CD8-positive, alpha-beta memory T cell (primary cell): ENCODE results near the gene ZFR2. TPM values are rescaled to one million over a fixed set of nuclear protein-coding genes. Genes with fewer than 3 reads are reported as not detected.

Source experiments
- CTCF ChIA-PET: fragments of 350-600 bp; sonication (Branson Sonifier 250); formaldehyde crosslinking; loops from one replicate; lab custom pipeline; 2021; ENCODE audit warnings: antibody characterized with exemption; lab: Charles Lee
- POLR2A ChIA-PET: fragments of 350-600 bp; sonication (Branson Sonifier 250); formaldehyde crosslinking; loops from one replicate; lab custom pipeline; 2021; ENCODE audit warnings: antibody characterized with exemption; lab: Charles Lee
- DNase-seq, 5 donors: peaks; one replicate each; pipeline versions ENCODE4 v3.0.0 to v3.0.0-alpha.2; 2020 to 2022; ENCODE audit warnings: mixed read lengths in 1 of 5
- H3K27ac ChIP-seq: one replicate; pipeline ENCODE4 v1.7.0; 2013; ENCODE audit warnings: low read depth, mild to moderate bottlenecking, low read length, moderate library complexity
- H3K27me3 ChIP-seq: 2 replicates; pipeline ENCODE4 v1.7.0; 2013; ENCODE audit warnings: low read length, mild to moderate bottlenecking; ENCODE audit not compliant: insufficient read depth, poor library complexity, severe bottlenecking
- H3K36me3 ChIP-seq: 2 replicates; pipeline ENCODE4 v1.7.0; 2013; ENCODE audit warnings: mild to moderate bottlenecking, low read length, moderate library complexity; ENCODE audit not compliant: insufficient read depth
- H3K4me1 ChIP-seq: 2 replicates; pipeline ENCODE4 v1.7.0; 2013; ENCODE audit warnings: mild to moderate bottlenecking, low read length, moderate library complexity; ENCODE audit not compliant: insufficient read depth
- H3K4me3 ChIP-seq: 2 replicates; pipeline ENCODE4 v1.7.0; 2013; ENCODE audit warnings: mild to moderate bottlenecking, low read length
- H3K9me3 ChIP-seq: 2 replicates; pipeline ENCODE4 v1.7.0; 2013; ENCODE audit warnings: mild to moderate bottlenecking, low read length
- H3K27ac Mint-ChIP-seq, 8 donors: one replicate each; pipeline ENCODE4 v1.8.0; 2020 to 2021; ENCODE audit warnings: mixed read lengths in 8 of 8, mild to moderate bottlenecking in 6 of 8, inconsistent platforms in 3 of 8, moderate library complexity in 3 of 8
- H3K27me3 Mint-ChIP-seq, 2 donors: one replicate each; pipeline ENCODE4 v1.8.0; 2020 to 2021; ENCODE audit warnings: mixed read lengths in 2 of 2, mild to moderate bottlenecking in 1 of 2, moderate library complexity in 1 of 2
- H3K36me3 Mint-ChIP-seq, 3 donors: one replicate each; pipeline ENCODE4 v1.8.0; 2020 to 2021; ENCODE audit warnings: mixed read lengths in 3 of 3, inconsistent platforms in 1 of 3, mild to moderate bottlenecking in 1 of 3
- H3K4me1 Mint-ChIP-seq, 3 donors: one replicate each; pipeline ENCODE4 v1.8.0; 2020 to 2021; ENCODE audit warnings: mixed read lengths in 3 of 3, inconsistent platforms in 1 of 3, mild to moderate bottlenecking in 1 of 3
- H3K4me3 Mint-ChIP-seq, 7 donors: one replicate each; pipeline ENCODE4 v1.8.0; 2020 to 2021; ENCODE audit warnings: mixed read lengths in 7 of 7, mild to moderate bottlenecking in 6 of 7, moderate library complexity in 4 of 7, inconsistent platforms in 2 of 7
- H3K9me3 Mint-ChIP-seq, 5 donors: one replicate each; pipeline ENCODE4 v1.8.0; 2020 to 2022; ENCODE audit warnings: mixed read lengths in 5 of 5, mild to moderate bottlenecking in 3 of 5, moderate library complexity in 2 of 5, inconsistent platforms in 1 of 5
- polyA plus RNA-seq: library from polyadenylated mRNA; unstranded; fragments of 300-500 nt; fragmentation: Illumina TruSeq; gene quantifications from one replicate; pipeline ENCODE4 v1.2.3, GENCODE V29; 2021
- total RNA-seq, 2 experiments: library from RNA; stranded (reverse); gene quantifications; one replicate each; pipeline ENCODE4 v1.2.3, GENCODE V29; 2021

Gene ZFR2
- total and polyA plus RNA-seq, 3 experiments from 2014 or later = 0.57 to 4.8 (median 0.71) TPM

GRCh38 chr19:3771000-3771905, 97.6 kb downstream of the ZFR2 start:
- peaks cover 0 to 36% (median 5%) of the 10 kb centered on the region in 3 donors for H3K36me3 Mint-ChIP-seq
- peaks cover 5 to 12% (median 11%) of the 10 kb centered on the region in 3 donors for H3K4me1 Mint-ChIP-seq
- no peaks in the 10 kb centered on the region for H3K9me3 ChIP-seq
- ChIA-PET CTCF (interaction anchor here (1.5 kb wide), 1 partner anchor 51 kb away, joined by 3 read pairs; no protein-coding TSS in a partner anchor), POLR2A (no interaction called here)
- H3K27ac ChIP-seq = no peak overlapping the region
- no peak for DNase-seq
- H3K4me3 ChIP-seq = no peak overlapping the region
- H3K4me1 ChIP-seq = peaks cover 7% of the 10 kb centered on the region
- H3K27me3 ChIP-seq = no peaks in the 10 kb centered on the region
- no peak overlapping the region for H3K27ac Mint-ChIP-seq
- H3K27me3 Mint-ChIP-seq = no peaks in the 10 kb centered on the region
- no peaks in the 10 kb centered on the region for H3K36me3 ChIP-seq
- H3K9me3 Mint-ChIP-seq = no peaks in the 10 kb centered on the region
- H3K4me3 Mint-ChIP-seq = no peak overlapping the region

DNA sequence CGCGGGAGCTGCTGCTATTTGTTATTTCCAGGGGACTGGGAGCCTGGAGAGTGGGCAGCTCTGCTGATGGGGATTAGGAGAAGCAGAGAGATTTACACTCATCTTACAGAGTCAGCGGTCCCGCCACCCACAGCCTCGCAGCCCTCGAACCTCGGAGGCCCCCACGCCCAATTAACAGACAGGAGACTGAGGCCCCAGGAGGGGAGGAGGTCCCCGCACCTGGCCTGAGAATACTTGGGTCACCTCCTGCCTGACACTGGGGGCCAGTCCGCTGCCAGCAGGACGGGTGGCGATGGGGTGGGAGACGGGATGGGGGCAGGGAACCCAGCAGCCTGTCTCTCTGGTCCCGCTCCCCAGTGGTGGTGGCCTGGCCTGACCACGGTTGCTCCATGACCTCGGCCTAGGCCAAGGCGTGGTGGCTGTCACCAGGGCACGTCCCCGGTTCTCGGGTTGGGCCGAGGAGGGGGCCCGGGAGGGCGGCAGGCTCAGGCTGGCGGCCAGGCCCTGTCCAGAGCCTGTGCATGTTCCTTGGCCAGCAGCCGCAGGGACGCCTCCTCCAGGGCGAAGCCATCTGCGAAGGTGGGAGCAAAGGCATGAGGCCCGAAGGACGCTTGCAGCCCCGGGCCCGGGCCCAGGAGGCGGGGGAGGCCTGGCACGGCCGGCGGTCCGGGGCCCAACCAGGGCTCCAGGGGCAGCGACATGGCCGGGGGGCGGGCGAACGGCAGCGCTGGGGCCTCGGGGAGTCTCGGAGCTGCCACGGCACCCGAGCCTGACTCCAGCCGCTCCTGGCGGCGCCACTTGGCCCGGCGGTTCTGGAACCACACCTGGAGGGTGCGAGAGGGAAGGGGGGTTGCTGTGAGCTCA, 98.5 kb downstream of the ZFR2 start:
- Mint-ChIP-seq H3K4me3 (no peak overlapping the region), H3K27me3 (no peaks in the 10 kb centered on the region), H3K36me3 (peaks cover 0 to 39% (median 5%) of the 10 kb centered on the region in 3 donors), H3K4me1 (peaks cover 6 to 12% (median 12%) of the 10 kb centered on the region in 3 donors), H3K9me3 (no peaks in the 10 kb centered on the region), H3K27ac (no peak overlapping the region)
- Histone ChIP-seq H3K4me3 (no peak overlapping the region), H3K36me3 (peaks cover under 1% of the 10 kb centered on the region), H3K9me3 (no peaks in the 10 kb centered on the region), H3K27me3 (no peaks in the 10 kb centered on the region), H3K27ac (no peak overlapping the region), H3K4me1 (peaks cover 7% of the 10 kb centered on the region)
- POLR2A ChIA-PET = no interaction called here
- CTCF ChIA-PET = interaction anchor here (1.5 kb wide), 1 partner anchor 52 kb away, joined by 3 read pairs; no protein-coding TSS in a partner anchor
- DNase-seq = no peak

DNA sequence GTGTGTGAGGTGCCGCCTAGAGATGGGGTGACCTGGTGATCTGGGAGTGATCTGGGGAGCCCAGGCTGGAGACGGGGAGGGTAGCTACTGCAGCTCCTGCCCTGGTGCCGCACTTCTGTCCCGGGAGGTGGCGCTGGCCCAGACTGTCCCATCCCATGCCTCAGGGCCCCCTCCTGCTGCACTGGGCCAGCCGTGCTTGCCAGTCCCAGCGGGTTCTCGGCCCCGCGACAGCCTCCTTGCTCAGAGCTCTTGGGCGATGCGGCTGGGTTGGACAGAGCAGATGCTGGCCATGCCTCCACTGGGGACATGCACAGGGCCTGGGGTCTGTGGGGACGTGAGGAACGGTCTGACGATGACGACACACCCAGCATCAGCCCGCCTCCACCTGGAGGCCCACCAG, 99.3 kb downstream of the ZFR2 start:
- H3K36me3 ChIP-seq = peaks cover 5% of the 10 kb centered on the region
- no peaks in the 10 kb centered on the region for H3K27me3 Mint-ChIP-seq
- H3K9me3 Mint-ChIP-seq = no peaks in the 10 kb centered on the region
- CTCF ChIA-PET = no interaction called here
- no peaks in the 10 kb centered on the region for H3K27me3 ChIP-seq
- H3K4me1 ChIP-seq = peaks cover 7% of the 10 kb centered on the region
- DNase-seq = no peak
- POLR2A ChIA-PET = no interaction called here
- H3K27ac Mint-ChIP-seq = no peak overlapping the region
- H3K36me3 Mint-ChIP-seq = peaks cover 0 to 39% (median 5%) of the 10 kb centered on the region in 3 donors
- H3K9me3 ChIP-seq = no peaks in the 10 kb centered on the region
- H3K4me1 Mint-ChIP-seq = peaks cover 6 to 12% (median 12%) of the 10 kb centered on the region in 3 donors
- H3K27ac ChIP-seq = no peak overlapping the region
- H3K4me3 Mint-ChIP-seq = no peak overlapping the region
- no peak overlapping the region for H3K4me3 ChIP-seq

DNA sequence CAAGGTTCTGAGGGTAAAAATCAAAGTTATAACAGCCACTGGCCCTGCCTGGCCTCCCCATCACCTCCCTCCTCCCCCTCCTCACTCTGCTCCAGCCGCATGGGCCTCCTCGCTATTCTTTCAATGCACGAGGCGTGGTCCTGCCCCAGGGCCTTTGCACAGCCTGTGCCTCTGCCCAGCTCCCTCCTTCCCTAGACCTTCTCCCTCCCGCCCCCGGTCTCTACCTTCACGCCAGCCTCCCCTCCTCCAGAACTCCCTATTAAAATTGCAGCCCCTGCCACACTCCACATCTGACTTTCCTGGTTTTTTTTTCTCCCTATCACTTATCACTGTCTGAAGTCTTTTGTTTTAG, 100.1 kb downstream of the ZFR2 start:
- no peak overlapping the region for H3K4me3 ChIP-seq
- no peaks in the 10 kb centered on the region for H3K27me3 ChIP-seq
- H3K9me3 Mint-ChIP-seq = no peaks in the 10 kb centered on the region
- H3K4me3 Mint-ChIP-seq = no peak overlapping the region
- ChIA-PET POLR2A (no interaction called here), CTCF (interaction anchor here (1.3 kb wide), 1 partner anchor 54 kb away, joined by 3 read pairs; no protein-coding TSS in a partner anchor)
- H3K9me3 ChIP-seq = no peaks in the 10 kb centered on the region
- DNase-seq = no peak
- peaks cover 0 to 39% (median 5%) of the 10 kb centered on the region in 3 donors for H3K36me3 Mint-ChIP-seq
- H3K27me3 Mint-ChIP-seq = no peaks in the 10 kb centered on the region
- peaks cover 6 to 12% (median 10%) of the 10 kb centered on the region in 3 donors for H3K4me1 Mint-ChIP-seq
- H3K27ac Mint-ChIP-seq = peak overlapping the region in 3 of 8 donors; percentile 21 to 87 (median 46)
- H3K36me3 ChIP-seq = peaks cover 5% of the 10 kb centered on the region
- peaks cover 7% of the 10 kb centered on the region for H3K4me1 ChIP-seq
- H3K27ac ChIP-seq = no peak overlapping the region

DNA sequence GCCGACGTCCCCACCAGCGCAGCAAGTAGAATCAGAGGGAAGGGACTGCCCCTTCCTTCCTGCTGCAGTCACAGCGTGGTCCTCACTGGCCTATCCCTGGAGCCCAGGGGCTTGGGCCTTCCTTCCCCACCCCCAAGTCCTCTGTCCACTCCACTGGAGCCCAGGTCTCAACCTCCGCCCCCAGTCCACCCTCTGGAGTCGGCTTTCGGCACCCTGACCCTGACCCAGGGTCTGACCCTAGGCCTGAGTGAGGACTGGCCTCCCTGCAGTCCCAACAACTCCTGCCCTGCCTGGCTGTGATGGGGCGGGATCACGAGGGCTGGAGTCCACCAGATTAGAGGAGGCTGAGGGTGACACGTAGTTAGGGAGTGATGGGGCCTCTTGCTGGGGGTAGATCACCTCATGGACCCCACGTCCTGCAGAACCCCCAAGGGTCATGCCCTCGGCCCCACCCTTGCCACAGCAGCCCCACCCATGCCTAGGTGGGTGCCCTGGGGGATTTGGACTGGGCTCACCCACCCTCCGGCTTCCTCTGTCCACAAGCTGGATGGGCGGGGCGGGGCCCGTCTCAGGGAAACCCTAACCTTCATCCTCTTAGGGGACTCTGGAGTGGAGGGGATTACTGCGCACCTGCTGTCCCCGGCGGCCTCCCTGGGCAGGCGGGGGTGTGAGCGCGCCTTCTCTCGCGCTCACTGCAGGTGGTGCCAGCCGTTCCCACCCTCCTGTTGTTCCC, 100.7 kb downstream of the ZFR2 start:
- H3K4me3 ChIP-seq = no peak overlapping the region
- DNase-seq = no peak
- CTCF ChIA-PET = interaction anchor here (1.2 to 1.5 kb wide), 3 partner anchors 30 to 54 kb away, joined by 3 to 5 read pairs (median 3); no protein-coding TSS in a partner anchor
- Mint-ChIP-seq H3K4me3 (no peak overlapping the region), H3K9me3 (no peaks in the 10 kb centered on the region), H3K36me3 (peaks cover 0 to 39% (median 5%) of the 10 kb centered on the region in 3 donors), H3K4me1 (peaks cover 8 to 15% (median 13%) of the 10 kb centered on the region in 3 donors), H3K27me3 (no peaks in the 10 kb centered on the region), H3K27ac (no peak overlapping the region)
- no peak overlapping the region for H3K27ac ChIP-seq
- no peaks in the 10 kb centered on the region for H3K27me3 ChIP-seq
- POLR2A ChIA-PET = no interaction called here
- peaks cover 5% of the 10 kb centered on the region for H3K36me3 ChIP-seq
- peaks cover 11% of the 10 kb centered on the region for H3K4me1 ChIP-seq
- no peaks in the 10 kb centered on the region for H3K9me3 ChIP-seq

GRCh38 chr19:3767050-3767449, 101.8 kb downstream of the ZFR2 start:
- H3K27me3 Mint-ChIP-seq = peaks cover 0 to 7% of the 10 kb centered on the region in 2 donors
- H3K27me3 ChIP-seq = no peaks in the 10 kb centered on the region
- peaks cover 0 to 46% (median 8%) of the 10 kb centered on the region in 3 donors for H3K36me3 Mint-ChIP-seq
- ChIA-PET POLR2A (no interaction called here), CTCF (interaction anchor here (1.2 to 1.5 kb wide), 3 partner anchors 31 to 55 kb away, joined by 3 to 5 read pairs (median 4); no protein-coding TSS in a partner anchor)
- H3K4me3 ChIP-seq = no peak overlapping the region
- no peak for DNase-seq
- H3K4me1 Mint-ChIP-seq = peaks cover 19 to 27% (median 23%) of the 10 kb centered on the region in 3 donors
- peak overlapping the region in 1 of 8 donors; percentile 93 for H3K27ac Mint-ChIP-seq
- peaks cover 0 to 4% (median 0%) of the 10 kb centered on the region in 5 donors for H3K9me3 Mint-ChIP-seq
- H3K27ac ChIP-seq = no peak overlapping the region
- peaks cover 5% of the 10 kb centered on the region for H3K36me3 ChIP-seq
- no peak overlapping the region for H3K4me3 Mint-ChIP-seq
- no peaks in the 10 kb centered on the region for H3K9me3 ChIP-seq
- peaks cover 14% of the 10 kb centered on the region for H3K4me1 ChIP-seq

GRCh38 chr19:3766520-3766919, 102.3 kb downstream of the ZFR2 start:
- no peak for DNase-seq
- no peak overlapping the region for H3K27ac ChIP-seq
- H3K9me3 ChIP-seq = no peaks in the 10 kb centered on the region
- no peaks in the 10 kb centered on the region for H3K27me3 ChIP-seq
- H3K27ac Mint-ChIP-seq = peak overlapping the region in 5 of 8 donors; percentile 35 to 93 (median 72)
- peaks cover 0 to 46% (median 8%) of the 10 kb centered on the region in 3 donors for H3K36me3 Mint-ChIP-seq
- H3K4me3 ChIP-seq = no peak overlapping the region
- peaks cover 0 to 7% of the 10 kb centered on the region in 2 donors for H3K27me3 Mint-ChIP-seq
- peaks cover 0 to 4% (median 0%) of the 10 kb centered on the region in 5 donors for H3K9me3 Mint-ChIP-seq
- ChIA-PET CTCF (interaction anchor here (1.5 kb wide), 2 partner anchors 51 to 56 kb away, joined by 4 to 5 read pairs; no protein-coding TSS in a partner anchor), POLR2A (no interaction called here)
- peak overlapping the region in 1 of 7 donors; percentile 39 for H3K4me3 Mint-ChIP-seq
- H3K36me3 ChIP-seq = peaks cover 5% of the 10 kb centered on the region
- H3K4me1 ChIP-seq = peaks cover 19% of the 10 kb centered on the region
- peaks cover 25 to 32% (median 28%) of the 10 kb centered on the region in 3 donors for H3K4me1 Mint-ChIP-seq
